ENCODE measurements around the gene MRM2.
A peak's percentile ranks its signal among the peaks of the same experiment; 100 is the strongest.

Gene MRM2

DNA sequence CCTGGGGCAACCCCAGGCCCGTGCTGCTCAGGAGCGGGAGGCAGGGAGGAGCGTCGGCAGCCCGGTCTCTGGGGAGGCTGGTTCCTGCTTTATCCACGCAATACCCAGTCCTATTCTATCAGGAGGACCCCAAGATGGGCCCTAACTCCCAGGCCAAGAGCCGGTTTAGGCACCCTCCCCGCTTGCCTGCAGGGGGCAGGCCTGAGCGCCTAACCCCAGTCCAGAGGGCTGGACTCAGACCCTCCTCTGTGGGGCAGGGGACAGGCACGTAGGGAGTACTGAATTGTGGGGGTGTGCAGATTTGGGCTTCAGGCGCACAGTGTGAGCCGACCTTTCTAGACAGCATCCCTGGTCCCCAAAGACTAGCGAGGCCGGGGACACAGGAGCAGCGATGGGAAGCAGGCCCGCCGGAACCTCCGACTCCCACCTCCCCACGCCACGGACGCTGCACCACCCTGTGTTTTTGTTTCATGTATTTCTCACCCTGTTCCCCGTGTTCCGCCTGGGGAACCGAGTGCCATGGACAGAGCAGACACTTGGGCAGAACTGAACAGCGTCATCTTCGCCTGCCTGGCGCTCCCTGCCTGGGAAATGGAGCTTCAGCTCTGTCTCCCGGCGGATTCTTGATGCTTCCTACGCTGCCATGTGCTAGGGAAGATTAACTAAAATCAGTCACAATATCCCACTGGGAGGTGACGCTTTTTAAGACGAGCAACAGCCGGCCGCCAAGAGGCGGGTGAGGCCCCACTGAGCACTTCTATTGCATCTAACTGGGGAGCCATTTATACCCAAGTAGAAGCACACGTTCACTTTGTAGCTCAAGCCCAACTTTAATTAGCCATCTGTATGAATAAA is 5.4 kb upstream of the MRM2 start:
- DNase-seq (ENCODE audit: low read depth in 2 of 2): no peak

DNA sequence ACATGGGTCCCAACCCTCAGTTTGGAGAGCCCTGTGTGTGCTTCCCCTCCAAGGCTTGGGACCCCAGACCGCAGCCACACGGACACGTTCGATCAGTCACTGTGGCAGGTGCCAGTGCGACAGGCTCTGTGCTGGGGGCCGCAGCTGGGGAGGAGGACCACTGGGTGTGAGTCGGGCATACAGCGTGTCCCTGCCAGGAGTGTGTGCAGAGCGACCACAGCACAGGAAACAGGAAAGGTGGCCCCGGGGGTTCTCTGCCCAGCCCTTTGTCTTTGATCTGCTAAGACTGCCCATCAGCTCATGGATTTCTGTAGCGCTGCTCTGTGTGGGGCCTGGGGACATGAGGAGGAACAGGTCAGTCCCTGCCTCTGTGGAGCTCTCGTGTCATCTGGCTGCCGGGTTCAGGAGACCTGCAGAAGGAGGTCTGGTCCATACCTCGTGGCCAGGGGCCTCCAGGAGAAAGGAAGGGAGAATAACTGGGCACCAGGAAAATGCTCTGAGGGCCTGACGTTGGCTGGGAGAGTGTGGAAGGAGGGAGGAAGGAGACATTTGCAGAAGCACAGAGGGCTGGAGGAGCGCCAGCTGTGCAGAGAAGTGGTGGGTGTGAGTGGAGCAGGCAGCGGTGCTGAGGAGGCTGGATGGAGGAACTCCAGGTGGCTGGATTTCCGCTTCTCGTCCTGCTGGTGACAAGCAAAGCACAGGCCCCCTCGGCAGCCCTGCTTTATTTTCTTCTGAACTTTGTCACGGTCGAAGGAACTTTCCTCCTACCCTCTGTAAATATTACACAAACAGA is 4.1 kb upstream of the MRM2 start:
- no peak for DNase-seq (ENCODE audit: low read depth in 2 of 2)

DNA sequence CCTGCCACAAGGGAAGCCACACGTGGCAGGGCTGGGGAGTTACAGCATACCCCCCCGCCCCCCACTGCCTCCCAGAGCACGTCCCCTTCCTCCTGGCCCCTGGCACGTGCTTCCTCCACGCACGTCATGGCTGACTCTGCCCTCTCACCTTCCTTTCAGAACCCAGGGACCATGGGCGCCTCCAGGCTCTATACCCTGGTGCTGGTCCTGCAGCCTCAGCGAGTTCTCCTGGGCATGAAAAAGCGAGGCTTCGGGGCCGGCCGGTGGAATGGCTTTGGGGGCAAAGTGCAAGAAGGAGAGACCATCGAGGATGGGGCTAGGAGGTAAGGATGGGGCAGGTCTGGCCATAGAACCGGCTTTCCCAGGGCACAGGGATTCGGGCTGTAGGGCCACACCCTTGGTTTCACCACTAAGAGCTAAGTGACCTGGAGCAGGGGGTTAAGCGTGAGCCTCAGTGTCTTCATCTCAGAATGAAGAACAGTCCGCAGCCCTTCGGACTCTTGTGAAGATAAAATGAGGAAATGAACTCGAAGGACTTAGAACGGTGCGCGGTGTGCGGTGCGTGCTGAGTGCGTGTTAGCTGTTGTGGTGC is 2.5 kb upstream of the MRM2 start:
- DNase-seq (ENCODE audit: low read depth in 2 of 2): no peak

DNA sequence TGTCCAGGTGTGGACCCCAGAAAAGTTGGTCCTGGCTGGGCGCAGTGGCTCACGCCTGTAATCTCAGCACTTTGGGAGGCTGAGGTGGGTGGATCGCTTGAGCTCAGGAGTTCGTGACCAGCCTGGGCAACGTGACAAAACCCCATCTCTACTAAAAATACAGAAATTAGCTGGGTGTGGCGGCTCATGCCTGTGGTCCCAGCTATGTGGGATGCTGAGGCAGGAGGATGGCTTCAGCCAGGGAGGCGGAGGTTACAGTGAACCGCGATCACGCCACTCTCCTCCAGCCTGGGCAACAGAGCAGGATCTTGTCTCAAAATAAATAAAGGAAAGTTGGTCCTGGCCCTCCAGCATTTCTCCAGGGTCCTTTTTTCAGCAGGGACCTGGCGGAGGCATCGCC is 1.5 kb upstream of the MRM2 start:
- no peak for DNase-seq (ENCODE audit: low read depth in 2 of 2)

GRCh38 chr7:2242541-2243429 is 780 bp upstream of the MRM2 start:
- no peak for DNase-seq (ENCODE audit: low read depth in 2 of 2)

DNA sequence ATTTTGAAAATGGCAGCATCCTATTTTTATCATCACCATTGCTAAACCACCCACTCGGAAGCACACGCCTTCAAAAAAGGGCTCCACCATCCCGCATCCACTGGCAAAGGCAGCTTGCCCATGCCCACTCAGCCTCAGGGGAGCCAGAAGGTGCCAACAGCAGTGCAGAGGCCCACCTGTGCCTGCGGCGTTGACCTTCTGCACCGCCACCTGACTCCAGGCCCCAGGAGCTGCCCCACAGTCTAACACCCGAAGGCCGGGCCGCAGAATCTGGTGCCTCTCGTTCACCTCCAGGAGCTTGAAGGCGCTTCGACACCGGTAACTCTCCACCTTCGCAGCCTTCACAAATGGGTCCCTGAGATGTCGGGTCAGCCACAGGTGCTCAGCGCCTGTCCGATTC is 2.8 kb downstream of the MRM2 start:
- DNase-seq (ENCODE audit: low read depth in 2 of 2): no peak

DNA sequence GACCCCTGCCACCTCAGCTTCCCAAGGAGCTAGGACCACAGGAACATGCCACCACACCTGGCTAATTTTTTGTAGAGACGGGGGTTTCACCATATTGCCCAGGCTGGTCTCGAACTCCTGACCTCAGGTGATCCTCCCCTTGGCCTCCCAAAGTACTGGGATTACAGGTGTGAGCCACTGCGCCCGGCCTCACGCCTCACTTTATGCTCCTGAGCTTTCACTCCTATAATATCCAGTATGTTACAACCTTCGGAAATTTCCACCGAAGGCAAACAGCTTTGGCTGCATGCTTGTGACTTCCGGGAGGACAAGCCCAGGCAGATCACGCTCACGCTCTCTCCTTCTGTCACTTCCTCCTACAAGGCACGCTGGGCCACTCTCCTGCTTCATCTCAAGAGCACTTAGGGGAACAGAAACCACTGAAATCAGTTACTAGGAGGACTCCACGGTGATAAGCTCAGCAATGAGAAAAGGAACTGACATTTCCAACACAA is 4.8 kb downstream of the MRM2 start:
- DNase-seq (ENCODE audit: low read depth in 2 of 2): no peak

GRCh38 chr7:2233926-2234325 is 8.1 kb downstream of the MRM2 start:
- DNase-seq (ENCODE audit: low read depth in 2 of 2): no peak

GRCh38 chr7:2232766-2233520 is 9.1 kb downstream of the MRM2 start, which contains the start of gene MAD1L1:
TSS of gene MAD1L1 (minus strand) at chr7:2232945. CDS start at chr7:2230133, 2,812 bp downstream.
- DNase-seq (ENCODE audit: low read depth in 2 of 2): peak; percentile 73 to 77

- no peak for DNase-seq (ENCODE audit: low read depth in 2 of 2)
These were observed 9.8 kb downstream of the MRM2 start for GRCh38 chr7:2231992-2232765.

GRCh38 chr7:2230882-2231281 is 11.1 kb downstream of the MRM2 start:
- DNase-seq (ENCODE audit: low read depth in 2 of 2): no peak

- no peak for DNase-seq (ENCODE audit: low read depth in 2 of 2)
These were observed 11.8 kb downstream of the MRM2 start for GRCh38 chr7:2230226-2230625.

- DNase-seq (ENCODE audit: low read depth in 2 of 2): no peak
These were observed 12.5 kb downstream of the MRM2 start for GRCh38 chr7:2229467-2229866.

DNA sequence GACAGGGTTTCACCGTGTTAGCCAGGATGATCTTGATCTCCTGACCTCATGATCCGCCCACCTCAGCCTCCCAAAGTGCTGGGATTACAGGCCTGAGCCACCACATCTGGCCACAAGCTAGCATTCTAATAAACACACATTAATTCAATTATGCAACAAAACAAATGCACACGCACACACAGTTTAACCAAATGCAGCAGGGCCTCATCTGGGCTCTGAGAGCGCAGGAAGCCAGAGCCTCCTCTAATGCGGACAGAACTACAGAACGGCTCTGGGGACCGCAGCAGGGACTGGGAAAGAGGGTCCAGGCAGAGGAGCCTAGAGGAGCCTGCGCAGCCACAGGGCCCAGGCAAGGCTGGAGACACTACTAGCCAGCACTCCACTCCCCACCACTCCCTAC is 13.1 kb downstream of the MRM2 start:
- no peak for DNase-seq (ENCODE audit: low read depth in 2 of 2)

GRCh38 chr7:2227699-2228098 is 14.3 kb downstream of the MRM2 start:
- DNase-seq (ENCODE audit: low read depth in 2 of 2): no peak

- DNase-seq (ENCODE audit: low read depth in 2 of 2): no peak
These were observed 16.2 kb downstream of the MRM2 start for GRCh38 chr7:2225830-2226229.

- no peak for DNase-seq (ENCODE audit: low read depth in 2 of 2)
These were observed 16.7 kb downstream of the MRM2 start for GRCh38 chr7:2225336-2225735.

GRCh38 chr7:2224934-2225333 is 17.1 kb downstream of the MRM2 start:
- DNase-seq (ENCODE audit: low read depth in 2 of 2): no peak

DNA sequence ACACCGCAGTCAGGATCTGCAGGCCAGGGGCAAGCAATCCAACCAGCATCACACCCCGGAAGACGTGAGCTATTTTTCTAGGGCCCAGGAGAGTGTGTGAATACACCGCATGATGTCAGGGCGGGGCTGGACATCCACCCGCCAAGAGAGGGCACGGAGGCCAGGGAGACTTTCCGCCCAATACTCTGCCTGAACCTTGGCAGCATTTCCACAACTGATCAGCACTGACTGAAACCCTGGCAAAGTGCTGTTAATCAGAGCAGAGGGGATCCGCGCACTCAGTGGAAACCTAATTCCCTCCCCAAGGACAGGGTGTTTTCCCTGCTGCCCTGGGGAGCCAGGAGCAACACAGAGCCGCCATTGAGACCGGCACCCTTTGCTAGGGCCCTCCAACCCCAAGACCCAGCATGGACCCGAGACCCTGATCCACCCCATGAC is 17.5 kb downstream of the MRM2 start:
- DNase-seq (ENCODE audit: low read depth in 2 of 2): no peak

DNA sequence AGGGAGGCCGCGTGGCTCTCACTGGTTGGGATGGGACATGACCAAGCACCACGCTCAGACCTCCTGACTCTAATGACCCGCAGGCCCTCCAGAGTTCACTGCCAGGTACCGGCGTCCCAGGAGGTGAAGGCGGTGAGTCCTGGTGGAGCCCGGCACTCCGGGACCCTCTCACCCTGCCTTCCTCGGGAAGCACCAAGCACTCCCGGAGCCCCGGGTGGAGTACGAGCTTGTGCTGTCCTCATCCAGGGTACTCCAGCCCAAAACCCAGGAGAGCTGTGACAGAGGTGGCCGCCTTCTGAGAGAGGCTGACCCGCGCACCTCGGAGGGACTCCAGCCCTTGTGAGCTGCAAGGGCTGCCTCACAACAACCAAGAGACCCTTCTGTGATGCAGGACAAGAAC is 18.7 kb downstream of the MRM2 start:
- no peak for DNase-seq (ENCODE audit: low read depth in 2 of 2)
